ENCODE data around the gene TLCD5.

The TLCD5 gene

DNA sequence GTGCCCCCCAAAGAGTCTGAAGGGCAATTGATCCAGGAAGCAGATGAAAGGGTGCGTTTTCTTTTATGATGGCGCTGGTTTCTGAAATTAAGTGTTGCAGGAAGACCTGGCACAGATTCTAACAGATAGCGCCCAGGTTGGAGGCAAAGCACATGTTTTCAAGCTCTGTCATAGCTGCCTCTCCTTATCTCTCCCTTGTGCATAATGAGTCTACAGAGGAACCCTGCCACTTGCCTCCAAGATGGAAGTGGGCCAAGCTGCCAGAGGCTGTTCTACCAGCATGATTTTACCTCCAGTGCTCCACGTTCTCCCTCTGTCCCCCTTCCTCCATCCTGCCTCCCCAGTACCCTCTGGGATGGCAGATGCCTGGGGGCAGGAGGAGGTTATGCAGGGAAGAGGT is 30.0 kb upstream of the TLCD5 start:
- no peak overlapping the region for H2AFZ ChIP-seq (ENCODE audit: insufficient read depth, low read length, poor library complexity)
- peak; percentile 87 for DNase-seq
- H3K23ac ChIP-seq (ENCODE audit: low read length), result no peak overlapping the region
- H4K8ac ChIP-seq (ENCODE audit: low read depth, low read length), result no peak overlapping the region
- no peak overlapping the region for H2BK5ac ChIP-seq (ENCODE audit: low read depth, low read length, poor library complexity)
- no CpG with 5 or more reads among the region's 4 CpGs for WGBS (ENCODE audit: extremely low coverage, insufficient coverage, insufficient read length)
- H4K91ac ChIP-seq (ENCODE audit: low read depth, low read length), result no peak overlapping the region
- no peaks in the 10 kb centered on the region for H3K27me3 ChIP-seq (ENCODE audit: insufficient read depth, low read length)
- no peak overlapping the region for H3K27ac ChIP-seq (ENCODE audit: low read depth, low read length)
- H3K14ac ChIP-seq (ENCODE audit: low read length), result no peak overlapping the region
- H4K12ac ChIP-seq (ENCODE audit: low read depth, low read length), result no peak overlapping the region
- H3K4me3 ChIP-seq (ENCODE audit: low read depth, low read length), result no peak overlapping the region
- no peak overlapping the region for H3K9ac ChIP-seq (ENCODE audit: low read length)
- H3K36me3 ChIP-seq (ENCODE audit: control insufficient read depth in 1 of 2, insufficient read depth in 2 of 2, low read length in 2 of 2), result peaks cover 0 to 2% of the 10 kb centered on the region in 2 experiments
- H3K4ac ChIP-seq (ENCODE audit: low read depth, low read length), result no peak overlapping the region
- no peaks in the 10 kb centered on the region for H3K79me2 ChIP-seq (ENCODE audit: control insufficient read depth, insufficient read depth, low read length, poor library complexity)
- H3K79me1 ChIP-seq (ENCODE audit: low read length), result peaks cover 14% of the 10 kb centered on the region
- no peak overlapping the region for H2BK120ac ChIP-seq (ENCODE audit: insufficient read depth, low read length, poor library complexity)
- no peak overlapping the region for H2BK12ac ChIP-seq (ENCODE audit: low read length)
- H2AK5ac ChIP-seq (ENCODE audit: low read length), result no peak overlapping the region
- no peak overlapping the region for H3K18ac ChIP-seq (ENCODE audit: low read length)
- no peaks in the 10 kb centered on the region for H3K9me3 ChIP-seq (ENCODE audit: insufficient read depth, low read depth, low read length)
- no peak overlapping the region for H3K4me2 ChIP-seq (ENCODE audit: low read length)
- peaks cover 5 to 6% of the 10 kb centered on the region in 2 experiments for H3K4me1 ChIP-seq (ENCODE audit: control insufficient read depth in 1 of 2, insufficient read depth in 2 of 2, low read length in 2 of 2)

DNA sequence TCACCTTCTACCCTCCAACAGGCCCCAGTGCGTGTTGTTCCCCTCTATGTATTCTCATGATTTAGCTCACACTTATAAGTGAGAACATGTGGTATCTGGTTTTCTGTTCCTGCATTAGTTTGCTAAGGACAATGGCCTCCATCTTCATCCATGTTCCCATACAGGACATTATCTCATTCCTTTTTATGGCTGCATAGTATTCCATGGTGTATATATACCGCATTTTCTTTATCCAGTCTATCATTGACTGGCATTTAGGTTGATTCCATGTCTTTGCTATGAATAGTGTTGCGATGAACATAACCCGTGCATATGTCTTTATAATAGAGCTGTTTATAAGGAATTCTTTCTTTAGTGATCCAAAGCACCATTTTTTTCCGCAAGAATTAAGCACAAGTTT is 28.5 kb upstream of the TLCD5 start:
- Histone ChIP-seq H4K8ac (ENCODE audit: low read depth, low read length) (no peak overlapping the region), H2BK5ac (ENCODE audit: low read depth, low read length, poor library complexity) (no peak overlapping the region)
- no CpG with 5 or more reads among the region's 5 CpGs for WGBS (ENCODE audit: extremely low coverage, insufficient coverage, insufficient read length)

DNA sequence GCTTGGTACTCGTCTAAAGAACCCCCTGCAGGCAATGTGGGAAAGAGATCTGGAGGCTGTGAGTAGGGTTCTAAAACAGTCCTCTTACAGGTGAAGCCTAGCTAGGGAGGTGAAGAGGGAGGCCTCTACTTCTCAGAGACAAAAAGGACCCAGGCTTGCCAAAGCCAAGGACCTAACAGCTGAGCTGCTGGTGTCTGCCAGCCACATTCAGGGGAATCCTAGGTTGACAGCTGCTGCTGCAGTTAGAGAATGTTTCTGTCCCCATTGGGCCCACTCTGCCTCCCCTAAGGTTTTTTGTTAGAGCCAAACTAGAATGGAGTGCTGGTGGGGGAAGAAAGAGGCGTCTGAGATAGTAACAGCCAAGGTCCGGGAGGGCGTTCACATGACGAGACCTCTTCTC is 26.6 kb upstream of the TLCD5 start:
- no peak overlapping the region for H2BK12ac ChIP-seq (ENCODE audit: low read length)
- peaks cover 21% of the 10 kb centered on the region in 2 experiments for H3K4me1 ChIP-seq (ENCODE audit: control insufficient read depth in 1 of 2, insufficient read depth in 2 of 2, low read length in 2 of 2)
- no peak overlapping the region for H3K14ac ChIP-seq (ENCODE audit: low read length)
- no CpG with 5 or more reads among the region's 5 CpGs for WGBS (ENCODE audit: extremely low coverage, insufficient coverage, insufficient read length)
- H3K4ac ChIP-seq (ENCODE audit: low read depth, low read length), result no peak overlapping the region
- H3K36me3 ChIP-seq (ENCODE audit: control insufficient read depth in 1 of 2, insufficient read depth in 2 of 2, low read length in 2 of 2), result peaks cover 0 to 2% of the 10 kb centered on the region in 2 experiments
- no peak overlapping the region for H3K23ac ChIP-seq (ENCODE audit: low read length)
- DNase-seq, result no peak
- no peaks in the 10 kb centered on the region for H3K9me3 ChIP-seq (ENCODE audit: insufficient read depth, low read depth, low read length)
- no peak overlapping the region for H2BK5ac ChIP-seq (ENCODE audit: low read depth, low read length, poor library complexity)
- H2AFZ ChIP-seq (ENCODE audit: insufficient read depth, low read length, poor library complexity), result no peak overlapping the region
- H3K4me3 ChIP-seq (ENCODE audit: low read depth, low read length), result no peak overlapping the region
- peak overlapping the region; percentile 2 for H2BK120ac ChIP-seq (ENCODE audit: insufficient read depth, low read length, poor library complexity)
- no peak overlapping the region for H3K27ac ChIP-seq (ENCODE audit: low read depth, low read length)
- no peak overlapping the region for H3K4me2 ChIP-seq (ENCODE audit: low read length)
- H3K18ac ChIP-seq (ENCODE audit: low read length), result no peak overlapping the region
- H3K79me1 ChIP-seq (ENCODE audit: low read length), result peaks cover 19% of the 10 kb centered on the region
- H2AK5ac ChIP-seq (ENCODE audit: low read length), result no peak overlapping the region
- no peaks in the 10 kb centered on the region for H3K27me3 ChIP-seq (ENCODE audit: insufficient read depth, low read length)
- H4K91ac ChIP-seq (ENCODE audit: low read depth, low read length), result no peak overlapping the region
- H4K12ac ChIP-seq (ENCODE audit: low read depth, low read length), result no peak overlapping the region
- H3K9ac ChIP-seq (ENCODE audit: low read length), result no peak overlapping the region
- H3K79me2 ChIP-seq (ENCODE audit: control insufficient read depth, insufficient read depth, low read length, poor library complexity), result no peaks in the 10 kb centered on the region
- H4K8ac ChIP-seq (ENCODE audit: low read depth, low read length), result no peak overlapping the region

More for the DNA sequence above, 28.5 kb upstream of the TLCD5 start:
- H3K27me3 ChIP-seq (ENCODE audit: insufficient read depth, low read length), result no peaks in the 10 kb centered on the region
- no peak overlapping the region for H3K27ac ChIP-seq (ENCODE audit: low read depth, low read length)
- DNase-seq, result no peak
- no peak overlapping the region for H2BK12ac ChIP-seq (ENCODE audit: low read length)
- no peak overlapping the region for H2AK5ac ChIP-seq (ENCODE audit: low read length)
- no peak overlapping the region for H2BK120ac ChIP-seq (ENCODE audit: insufficient read depth, low read length, poor library complexity)
- no peaks in the 10 kb centered on the region for H3K9me3 ChIP-seq (ENCODE audit: insufficient read depth, low read depth, low read length)
- no peak overlapping the region for H4K91ac ChIP-seq (ENCODE audit: low read depth, low read length)
- no peak overlapping the region for H3K4ac ChIP-seq (ENCODE audit: low read depth, low read length)
- H3K79me2 ChIP-seq (ENCODE audit: control insufficient read depth, insufficient read depth, low read length, poor library complexity), result no peaks in the 10 kb centered on the region
- H3K4me1 ChIP-seq (ENCODE audit: control insufficient read depth in 1 of 2, insufficient read depth in 2 of 2, low read length in 2 of 2), result peaks cover 8% of the 10 kb centered on the region in 2 experiments
- peaks cover 14% of the 10 kb centered on the region for H3K79me1 ChIP-seq (ENCODE audit: low read length)
- no peak overlapping the region for H2AFZ ChIP-seq (ENCODE audit: insufficient read depth, low read length, poor library complexity)
- no peak overlapping the region for H3K9ac ChIP-seq (ENCODE audit: low read length)
- H3K14ac ChIP-seq (ENCODE audit: low read length), result no peak overlapping the region
- H3K18ac ChIP-seq (ENCODE audit: low read length), result no peak overlapping the region
- peaks cover 0 to 2% of the 10 kb centered on the region in 2 experiments for H3K36me3 ChIP-seq (ENCODE audit: control insufficient read depth in 1 of 2, insufficient read depth in 2 of 2, low read length in 2 of 2)
- no peak overlapping the region for H4K12ac ChIP-seq (ENCODE audit: low read depth, low read length)
- H3K23ac ChIP-seq (ENCODE audit: low read length), result no peak overlapping the region
- no peak overlapping the region for H3K4me3 ChIP-seq (ENCODE audit: low read depth, low read length)
- no peak overlapping the region for H3K4me2 ChIP-seq (ENCODE audit: low read length)

DNA sequence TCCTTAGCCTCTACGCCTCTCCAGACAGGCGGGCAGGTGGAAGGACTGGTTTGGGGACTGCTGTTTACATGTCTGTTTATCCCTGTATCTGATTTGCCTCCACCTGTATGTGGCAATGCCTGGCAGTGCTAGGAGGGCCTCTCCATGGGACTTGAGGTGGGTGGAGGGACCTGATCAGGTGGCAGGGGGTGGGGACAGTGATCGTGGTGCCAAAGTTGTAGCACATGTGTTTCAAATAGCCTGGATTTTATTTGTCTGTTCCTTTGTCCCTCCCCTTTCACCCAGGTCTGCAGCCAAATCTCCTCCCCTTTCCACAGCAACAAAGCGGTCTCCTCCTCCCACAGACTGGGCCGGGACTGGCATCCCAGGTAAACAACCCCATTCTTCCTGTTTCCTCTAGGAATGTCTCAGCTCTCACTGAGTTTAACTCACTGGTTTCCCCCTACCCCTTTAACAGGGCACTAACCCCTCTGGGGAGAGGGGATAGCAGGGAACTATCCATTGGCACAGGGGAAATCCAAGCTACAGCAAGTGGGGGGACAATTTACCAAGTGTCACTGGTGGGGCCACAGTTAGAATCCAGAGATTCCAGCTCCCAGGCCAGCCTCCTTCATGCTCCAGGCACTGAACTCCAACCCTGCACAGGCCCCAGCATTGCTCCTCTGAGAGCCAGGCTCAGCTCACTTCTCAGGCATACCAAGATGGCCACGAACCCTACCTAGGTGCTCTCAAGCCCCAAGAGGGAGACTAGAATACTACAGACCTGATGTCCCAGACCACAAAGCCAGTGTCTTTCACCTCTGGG is 22.9 kb upstream of the TLCD5 start:
- Histone ChIP-seq H2AFZ (ENCODE audit: insufficient read depth, low read length, poor library complexity) (no peak overlapping the region), H3K4me2 (ENCODE audit: low read length) (peak overlapping the region; percentile 27), H3K23ac (ENCODE audit: low read length) (no peak overlapping the region), H4K12ac (ENCODE audit: low read depth, low read length) (no peak overlapping the region), H3K4me3 (ENCODE audit: low read depth, low read length) (no peak overlapping the region), H2BK12ac (ENCODE audit: low read length) (peak overlapping the region; percentile 37), H4K8ac (ENCODE audit: low read depth, low read length) (peak overlapping the region; percentile 27), H3K36me3 (ENCODE audit: control insufficient read depth in 1 of 2, insufficient read depth in 2 of 2, low read length in 2 of 2) (peaks cover 0 to 2% of the 10 kb centered on the region in 2 experiments), H3K27ac (ENCODE audit: low read depth, low read length) (peak overlapping the region; percentile 63), H3K79me1 (ENCODE audit: low read length) (peaks cover 20% of the 10 kb centered on the region), H3K79me2 (ENCODE audit: control insufficient read depth, insufficient read depth, low read length, poor library complexity) (no peaks in the 10 kb centered on the region), H3K27me3 (ENCODE audit: insufficient read depth, low read length) (no peaks in the 10 kb centered on the region), H3K9ac (ENCODE audit: low read length) (no peak overlapping the region), H3K4me1 (ENCODE audit: control insufficient read depth in 1 of 2, insufficient read depth in 2 of 2, low read length in 2 of 2) (peaks cover 25 to 27% of the 10 kb centered on the region in 2 experiments), H3K4ac (ENCODE audit: low read depth, low read length) (no peak overlapping the region), H4K91ac (ENCODE audit: low read depth, low read length) (peak overlapping the region; percentile 78), H2BK120ac (ENCODE audit: insufficient read depth, low read length, poor library complexity) (peak overlapping the region; percentile 65), H2BK5ac (ENCODE audit: low read depth, low read length, poor library complexity) (peak overlapping the region; percentile 55), H3K18ac (ENCODE audit: low read length) (peak overlapping the region; percentile 23), H3K14ac (ENCODE audit: low read length) (peak overlapping the region; percentile 50), H2AK5ac (ENCODE audit: low read length) (no peak overlapping the region), H3K9me3 (ENCODE audit: insufficient read depth, low read depth, low read length) (peaks cover 2% of the 10 kb centered on the region)
- peak; percentile 83 to 87 for DNase-seq
- WGBS (ENCODE audit: extremely low coverage, insufficient coverage, insufficient read length), result no CpG with 5 or more reads among the region's 6 CpGs

All from trophoblast cell (in vitro differentiated cells and primary cell).